GM18526 (cell line): ENCODE data around the gene NSG2.

Source experiments
- POLR2A ChIP-seq: IDR thresholded peaks from 3 replicates; pipeline ENCODE4 v1.6.1; 2011; ENCODE audit not compliant: insufficient read length; ENCODE audit errors: extremely low read depth

The NSG2 gene

GRCh38 chr5:174056064-174056847 is 10.8 kb downstream of the NSG2 start:
- no peak for TF ChIP-seq POLR2A

- no peak for TF ChIP-seq POLR2A
These were observed 11.7 kb downstream of the NSG2 start for GRCh38 chr5:174057206-174057605.

GRCh38 chr5:174058433-174059122 is 13.1 kb downstream of the NSG2 start:
- no peak for TF ChIP-seq POLR2A

GRCh38 chr5:174059247-174059646 is 13.7 kb downstream of the NSG2 start:
- TF ChIP-seq POLR2A: no peak

GRCh38 chr5:174063082-174063756 is 17.7 kb downstream of the NSG2 start:
- no peak for TF ChIP-seq POLR2A

GRCh38 chr5:174064171-174064570 is 18.7 kb downstream of the NSG2 start:
- no peak for TF ChIP-seq POLR2A

- TF ChIP-seq POLR2A: no peak
These were observed 20.2 kb downstream of the NSG2 start for GRCh38 chr5:174065528-174066197.

- TF ChIP-seq POLR2A: no peak
These were observed 22.0 kb downstream of the NSG2 start for GRCh38 chr5:174067499-174067898.

GRCh38 chr5:174071484-174071883 is 26.0 kb downstream of the NSG2 start:
- TF ChIP-seq POLR2A: no peak

- no peak for TF ChIP-seq POLR2A
These were observed 27.7 kb downstream of the NSG2 start for GRCh38 chr5:174073122-174073660.

GRCh38 chr5:174074369-174074768 is 28.9 kb downstream of the NSG2 start:
- no peak for TF ChIP-seq POLR2A

- TF ChIP-seq POLR2A: no peak
These were observed 32.9 kb downstream of the NSG2 start for GRCh38 chr5:174078416-174078815.

GRCh38 chr5:174082286-174082685 is 36.8 kb downstream of the NSG2 start:
- no peak for TF ChIP-seq POLR2A

GRCh38 chr5:174083056-174083827 is 37.7 kb downstream of the NSG2 start:
- TF ChIP-seq POLR2A: no peak
